H1 (cell line): ENCODE measurements around the gene VIPR1. TPM values are rescaled to one million over a fixed set of nuclear protein-coding genes. Genes with fewer than 3 reads are reported as not detected.

ENCODE experiments used
- ASH2L ChIP-seq: fragments of 200-600, 300-600 bp; sonication (generic); IDR thresholded peaks from one replicate; pipeline ENCODE4 v1.7.1; 2017; ENCODE audit warnings: low read length
- ATF2 ChIP-seq: IDR thresholded peaks from 2 replicates; pipeline ENCODE4 v1.6.1; 2012; ENCODE audit warnings: low read length, inconsistent platforms
- CBX5 ChIP-seq: fragments of 300-800, 300-1000 bp; sonication (generic); IDR thresholded peaks from 2 replicates; pipeline ENCODE4 v1.7.1; 2016; ENCODE audit warnings: antibody characterized with exemption, low read length, low read depth
- CREB1 ChIP-seq: IDR thresholded peaks from 2 replicates; pipeline ENCODE4 v1.6.1; 2012; ENCODE audit warnings: inconsistent platforms
- E2F6 ChIP-seq: IDR thresholded peaks from 2 replicates; pipeline ENCODE4 v1.6.1; 2012; ENCODE audit warnings: inconsistent platforms
- EP300 ChIP-seq, 2 experiments: IDR thresholded peaks; 1 replicate in 1 of 2; 2 replicates in 1 of 2; pipeline ENCODE4 v1.6.1; 2011 to 2012; ENCODE audit warnings: low read depth in 2 of 2, low read length in 2 of 2, mild to moderate bottlenecking in 2 of 2, borderline replicate concordance in 1 of 2, inconsistent platforms in 1 of 2, moderate library complexity in 1 of 2
- HDAC2 ChIP-seq, 2 experiments: fragments of 300-600 bp in 1 of 2; sonication (generic) in 1 of 2; IDR thresholded peaks; 2 replicates each; pipeline ENCODE4 v1.6.1; 2011 to 2012; ENCODE audit warnings: low read depth in 2 of 2, low read length in 2 of 2, mild to moderate bottlenecking in 2 of 2, moderate library complexity in 2 of 2, borderline replicate concordance in 1 of 2, inconsistent platforms in 1 of 2
- JUND ChIP-seq: IDR thresholded peaks from 2 replicates; pipeline ENCODE4 v1.6.1; 2011; ENCODE audit warnings: mild to moderate bottlenecking, improper control_type of control experiment, low read length
- KDM4A ChIP-seq: IDR thresholded peaks from one replicate; pipeline ENCODE4 v1.7.1; 2012; ENCODE audit warnings: low read depth, mild to moderate bottlenecking, moderate library complexity, low read length, inconsistent platforms; ENCODE audit not compliant: severe bottlenecking
- MAX ChIP-seq: IDR thresholded peaks from 2 replicates; pipeline ENCODE4 v1.6.1; 2012; ENCODE audit warnings: inconsistent platforms
- NANOG ChIP-seq: IDR thresholded peaks from 2 replicates; pipeline ENCODE4 v1.6.1; 2011; ENCODE audit warnings: low read length, low read depth, mild to moderate bottlenecking, inconsistent platforms; ENCODE audit not compliant: insufficient read depth, poor library complexity, severe bottlenecking
- NRF1 ChIP-seq: IDR thresholded peaks from 2 replicates; pipeline ENCODE4 v1.6.1; 2011; ENCODE audit warnings: mild to moderate bottlenecking, low read depth, low read length, improper control_type of control experiment
- POLR2A ChIP-seq, 2 experiments: IDR thresholded peaks; 1 replicate in 1 of 2; 2 replicates in 1 of 2; pipeline ENCODE4 v1.6.1; 2011; ENCODE audit warnings: low read depth in 2 of 2, low read length in 2 of 2, mild to moderate bottlenecking in 2 of 2; ENCODE audit errors: control extremely low read depth in 1 of 2
- POU5F1 ChIP-seq: IDR thresholded peaks from 2 replicates; pipeline ENCODE4 v1.6.1; 2011; ENCODE audit warnings: low read depth, mild to moderate bottlenecking, low read length, moderate library complexity
- RBBP5 ChIP-seq: IDR thresholded peaks from 2 replicates; pipeline ENCODE4 v1.7.1; 2012; ENCODE audit warnings: low read depth, mild to moderate bottlenecking, inconsistent platforms, low read length, moderate library complexity, borderline replicate concordance
- SRF ChIP-seq: IDR thresholded peaks from 2 replicates; pipeline ENCODE4 v1.6.1; 2011; ENCODE audit warnings: mild to moderate bottlenecking, low read depth, low read length, moderate library complexity
- TAF7 ChIP-seq: optimal IDR thresholded peaks from 2 replicates; pipeline ENCODE3; 2011; ENCODE audit warnings: low read depth, mild to moderate bottlenecking, inconsistent platforms, low read length, moderate library complexity, borderline replicate concordance
- TBP ChIP-seq: IDR thresholded peaks from 2 replicates; pipeline ENCODE4 v1.6.1; 2011; ENCODE audit warnings: low read depth, low read length, improper control_type of control experiment
- TEAD4 ChIP-seq: IDR thresholded peaks from 2 replicates; pipeline ENCODE4 v1.6.1; 2012; ENCODE audit warnings: low read depth, low read length, inconsistent platforms, mixed read lengths
- USF2 ChIP-seq: IDR thresholded peaks from 2 replicates; pipeline ENCODE4 v1.6.1; 2011; ENCODE audit warnings: low read length, improper control_type of control experiment
- polyA plus RNA-seq, 7 experiments: library from polyadenylated mRNA; depleted of rRNA in 3 of 7; stranded (reverse) in 5 of 7; unstranded in 2 of 7; fragments of >200 nt in 5 of 7; fragments of 200-250 nt in 2 of 7; gene quantifications; 1 replicate in 5 of 7; 2 replicates in 1 of 7; 4 replicates in 1 of 7; pipeline versions ENCODE4 v1.2.1 to v1.2.3, GENCODE V29; 2011 to 2013; ENCODE audit warnings: missing spikeins in 2 of 7, mixed read lengths in 2 of 7
- total RNA-seq: library from RNA; stranded (reverse); fragmentation: NEBNext Ultra II Directional; extraction: Animal tissue kit (Norgen Biotek cat#: 25700); gene quantifications from 2 replicates; pipeline ENCODE4 v1.2.1, GENCODE V29; 2021

The VIPR1 gene
- total and polyA plus RNA-seq, 2 of the 8 experiments (the other 6 are each of a cell fraction or from before 2014, with no cell fraction given), result 7.8 to 10.1 TPM

GRCh38 chr3:42581709-42582473 lies 79.4 kb downstream of the VIPR1 start, which contains the start of gene SEC22C (continued):
- TF ChIP-seq HDAC2 (IDR thresholded peaks at IDR 0.05; ENCODE audit: borderline replicate concordance in 1 of 2, low read depth in 2 of 2, low read length in 2 of 2), result peak in 1 of 2 experiments; percentile 95; a peak in 2 of 4 replicates
- TF ChIP-seq ASH2L, result peak; percentile 96
- TF ChIP-seq CBX5, result no peak
- no peak for TF ChIP-seq POU5F1
- peak; percentile 84 for TF ChIP-seq RBBP5
- 0 out of 3 replicates have a peak, but pooled peaks of 1 of the 2 experiments have one; percentile 1 for TF ChIP-seq EP300 (IDR thresholded peaks at IDR 0.05; ENCODE audit: borderline replicate concordance in 1 of 2, low read depth in 2 of 2, low read length in 2 of 2)
- peak; percentile 6; the same call in 1 of the 2 replicates for TF ChIP-seq TEAD4
- TF ChIP-seq KDM4A, result peak; percentile 80
- peak; percentile 89 for TF ChIP-seq TBP
- TF ChIP-seq ATF2, result no peak
- peak; percentile 57 for TF ChIP-seq E2F6
- no peak for TF ChIP-seq SRF
- no peak for TF ChIP-seq NANOG
- peak; percentile 88 for TF ChIP-seq NRF1
- peak; percentile 81 to 85 for TF ChIP-seq POLR2A (IDR thresholded peaks at IDR 0.05; ENCODE audit: control extremely low read depth in 1 of 2, low read depth in 2 of 2, low read length in 2 of 2)
- peak; percentile 76 for TF ChIP-seq CREB1
- peak; percentile 51; the same call in 1 of the 2 replicates for TF ChIP-seq MAX
- peak; percentile 30; the same call in 1 of the 2 replicates for TF ChIP-seq USF2
- TF ChIP-seq JUND, result no peak
- TF ChIP-seq TAF7, result peak; percentile 66
